Adrenal gland (tissue), 12 donors: ENCODE measurements around the gene TMEM243. TPM values are rescaled to one million over a fixed set of nuclear protein-coding genes. Genes with fewer than 3 reads are reported as not detected.
"Not testable (repeated sequence)": the region's sequence is repeated elsewhere in the genome, so short reads cannot be mapped to it uniquely, and the experiment has no call there.

Experiments
- DNase-seq, 7 donors: peaks; one replicate each; pipeline ENCODE4 v3.0.0-alpha.2; 2019 to 2020
- H3K27ac ChIP-seq, 5 donors: fragments of 200-600 bp; sonication (generic) in 4 of 5; 1 replicate in 3 of 5; 2 replicates in 2 of 5; pipeline versions ENCODE4 v1.5.1 to v1.8.0; 2016 to 2020; ENCODE audit warnings: mild to moderate bottlenecking in 1 of 5
- H3K27me3 ChIP-seq: fragments of 200-600 bp; 2 replicates; pipeline ENCODE4 v1.8.0; 2021
- H3K36me3 ChIP-seq, 2 donors: fragments of 200-600 bp; replicated peaks in 1 of 2; 1 replicate in 1 of 2; 2 replicates in 1 of 2; pipeline versions ENCODE4 v1.5.1 to v1.8.0; 2018 to 2022
- H3K4me1 ChIP-seq, 2 donors: fragments of 200-600 bp; replicated peaks in 1 of 2; 1 replicate in 1 of 2; 2 replicates in 1 of 2; pipeline versions ENCODE4 v1.5.1 to v1.8.0; 2018 to 2021
- H3K4me3 ChIP-seq, 4 donors: fragments of 200-600 bp; sonication (generic) in 3 of 4; one replicate each; pipeline ENCODE4 v1.5.1; 2016 to 2018
- H3K9me3 ChIP-seq, 3 donors: fragments of 200-600 bp; sonication (generic) in 1 of 3; replicated peaks in 1 of 3; 1 replicate in 2 of 3; 2 replicates in 1 of 3; pipeline versions ENCODE4 v1.5.1 to v1.8.0; 2016 to 2021
- POLR2A ChIP-seq, 2 donors: fragments of 450-650 bp; IDR thresholded peaks; one replicate each; pipeline ENCODE4 v1.6.1; 2017; ENCODE audit warnings: antibody characterized with exemption in 2 of 2, mild to moderate bottlenecking in 2 of 2, moderate library complexity in 1 of 2
- WGBS, 4 donors: extraction: QIAGEN DNeasy Blood & Tissue Kit in 2 of 4; methylation state at CpG; one replicate each; pipeline versions ENCODE4 v1.1.5 to v1.1.7; 2013 to 2017; 5-methylcytosine and 5-hydroxymethylcytosine counted together
- intact Hi-C, 2 donors: fragments of 100-400 bp; cut with DNase I; formaldehyde crosslinking; loops; one replicate each; pipeline versions ENCODE4 v1.14.1 to v1.15.0; 2022 to 2023
- polyA plus RNA-seq, 3 donors: library from polyadenylated mRNA; stranded (reverse); fragments of 200-250 nt in 2 of 3; fragments of 350-450 nt in 1 of 3; fragmentation: Illumina TruSeq in 1 of 3; extraction: RNeasy Lipid Tissue Mini Kit (QIAGEN cat#74804) in 1 of 3; gene quantifications; one replicate each; pipeline ENCODE4 v1.2.3, GENCODE V29; 2013 to 2014
- total RNA-seq, 9 donors: library from RNA; depleted of rRNA in 4 of 9; stranded (reverse); fragments of >200 nt in 4 of 9; fragments of 120-200 nt in 1 of 9; fragmentation: NEBNext Ultra II Directional in 1 of 9; extraction: Animal tissue kit (Norgen Biotek cat#: 25700) in 1 of 9; gene quantifications; one replicate each; pipeline versions ENCODE4 v1.1.0 to v1.2.4, GENCODE V29; 2013 to 2023
- TF ChIP-seq, protein P1 (sequence below), 6 experiments: fragments of 450-650 bp in 4 of 6; fragments of 200-600 bp in 2 of 6; sonication (generic) in 1 of 6; IDR thresholded peaks; 1 replicate in 5 of 6; 2 replicates in 1 of 6; pipeline versions ENCODE4 v1.5.1 to v1.8.0; 2016 to 2021; ENCODE audit warnings: antibody characterized with exemption in 6 of 6, mild to moderate bottlenecking in 2 of 6, moderate library complexity in 1 of 6
- donor health status: healthy with polysubstance abuse.
- donor health status: Bipolar disorder and iron deficiency.
- donor health status: DM: yes; HTN: yes; CAD: no.
- donor health status: DM: no; HTN: no; CAD: no.
- donor health status: DM: no; HTN: no; CAD: no.
- donor health status: DM: yes; HTN: yes; CAD: no.

The TMEM243 gene
- total and polyA plus RNA-seq, 12 donors, result 13.7 to 63.4 (median 20.8) TPM

DNA sequence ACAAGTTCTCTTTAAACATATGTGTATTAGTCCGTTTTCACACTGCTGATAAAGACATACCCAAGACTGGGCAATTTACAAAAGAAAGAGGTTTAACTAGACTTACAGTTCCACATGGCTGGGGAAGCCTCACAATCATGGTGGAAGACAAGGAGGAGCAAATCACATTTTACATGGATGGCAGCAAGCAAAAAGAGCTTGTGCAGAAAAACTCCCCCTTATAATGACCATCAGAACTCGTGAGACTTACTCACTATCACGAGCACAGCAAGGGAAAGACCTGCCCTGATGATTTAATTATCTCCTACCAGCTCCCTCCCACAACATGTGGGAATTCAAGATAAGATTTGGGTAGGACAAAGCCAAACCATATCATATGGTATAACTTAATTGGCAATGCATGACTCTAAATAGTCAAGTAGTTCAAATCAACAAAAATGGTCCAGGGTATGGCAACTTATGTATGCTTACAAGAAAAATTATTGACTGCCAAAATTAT lies 34.1 kb upstream of the TMEM243 start:
- Histone ChIP-seq H3K4me3 (no peak overlapping the region), H3K9me3 (no peaks in the 10 kb centered on the region), H3K4me1 (no peaks in the 10 kb centered on the region), H3K27ac (no peak overlapping the region), H3K36me3 (no peaks in the 10 kb centered on the region), H3K27me3 (no peaks in the 10 kb centered on the region)
- 72 to 85% (median 79%) methylated on average over 3 of the region's 3 CpGs for WGBS, 4 donors
- DNase-seq, result no peak
- TF ChIP-seq, protein P1, sequence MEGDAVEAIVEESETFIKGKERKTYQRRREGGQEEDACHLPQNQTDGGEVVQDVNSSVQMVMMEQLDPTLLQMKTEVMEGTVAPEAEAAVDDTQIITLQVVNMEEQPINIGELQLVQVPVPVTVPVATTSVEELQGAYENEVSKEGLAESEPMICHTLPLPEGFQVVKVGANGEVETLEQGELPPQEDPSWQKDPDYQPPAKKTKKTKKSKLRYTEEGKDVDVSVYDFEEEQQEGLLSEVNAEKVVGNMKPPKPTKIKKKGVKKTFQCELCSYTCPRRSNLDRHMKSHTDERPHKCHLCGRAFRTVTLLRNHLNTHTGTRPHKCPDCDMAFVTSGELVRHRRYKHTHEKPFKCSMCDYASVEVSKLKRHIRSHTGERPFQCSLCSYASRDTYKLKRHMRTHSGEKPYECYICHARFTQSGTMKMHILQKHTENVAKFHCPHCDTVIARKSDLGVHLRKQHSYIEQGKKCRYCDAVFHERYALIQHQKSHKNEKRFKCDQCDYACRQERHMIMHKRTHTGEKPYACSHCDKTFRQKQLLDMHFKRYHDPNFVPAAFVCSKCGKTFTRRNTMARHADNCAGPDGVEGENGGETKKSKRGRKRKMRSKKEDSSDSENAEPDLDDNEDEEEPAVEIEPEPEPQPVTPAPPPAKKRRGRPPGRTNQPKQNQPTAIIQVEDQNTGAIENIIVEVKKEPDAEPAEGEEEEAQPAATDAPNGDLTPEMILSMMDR (IDR thresholded peaks at IDR 0.05), result no peak
- no peak for TF ChIP-seq POLR2A (IDR thresholded peaks at IDR 0.05)
- intact Hi-C loops, result no loop called here

DNA sequence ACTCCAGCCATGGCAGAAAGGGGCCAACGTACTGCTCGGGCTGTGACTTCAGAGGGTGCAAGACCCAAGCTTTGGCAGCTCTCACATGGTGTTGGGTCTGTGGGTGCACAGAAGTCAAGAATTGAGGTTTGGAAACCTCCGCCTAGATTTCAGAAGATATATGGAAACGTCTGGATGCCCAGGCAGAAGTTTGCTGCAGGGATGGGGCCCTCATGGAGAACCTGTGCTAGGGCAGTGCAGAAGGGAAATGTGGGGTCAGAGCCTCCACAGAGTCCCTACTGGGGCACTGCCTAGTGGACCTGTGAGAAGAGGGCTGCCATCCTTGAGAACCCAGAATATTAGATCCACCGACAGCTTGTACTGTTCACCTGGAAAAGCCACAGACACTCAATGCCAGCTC lies 26.1 kb upstream of the TMEM243 start:
- H3K4me1 ChIP-seq, H3K4me3 ChIP-seq, H3K9me3 ChIP-seq, H3K27ac ChIP-seq, H3K27me3 ChIP-seq, DNase-seq, intact Hi-C loops, H3K36me3 ChIP-seq: not testable (repeated sequence)
- 81 to 88% (median 85%) methylated on average over 5 of the region's 5 CpGs for WGBS, 4 donors

DNA sequence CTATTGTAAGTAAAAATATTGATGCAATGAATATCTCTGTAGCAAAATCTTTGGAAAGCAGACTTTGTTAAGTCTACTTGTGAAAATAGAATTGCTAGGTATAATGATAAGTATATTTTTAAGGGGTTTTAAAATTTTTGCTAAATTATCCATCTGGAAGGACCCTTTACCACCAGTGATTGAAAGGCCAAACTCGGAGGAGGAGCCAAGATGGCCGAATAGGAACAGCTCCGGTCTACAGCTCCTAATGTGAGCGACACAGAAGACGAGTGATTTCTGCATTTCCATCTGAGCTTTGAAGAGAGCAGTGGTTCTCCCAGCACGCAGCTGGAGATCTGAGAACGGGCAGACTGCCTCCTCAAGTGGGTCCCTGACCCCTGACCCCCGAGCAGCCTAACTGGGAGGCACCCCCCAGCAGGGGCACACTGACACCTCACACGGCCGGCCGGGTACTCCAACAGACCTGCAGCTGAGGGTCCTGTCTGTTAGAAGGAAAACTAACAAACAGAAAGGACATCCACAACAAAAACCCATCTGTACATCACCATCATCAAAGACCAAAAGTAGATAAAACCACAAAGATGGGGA lies 19.0 kb upstream of the TMEM243 start:
- WGBS, 4 donors, result 48 to 67% (median 61%) methylated on average over 6 to 11 of the region's 11 CpGs
- DNase-seq, intact Hi-C loops: not testable (repeated sequence)

DNA sequence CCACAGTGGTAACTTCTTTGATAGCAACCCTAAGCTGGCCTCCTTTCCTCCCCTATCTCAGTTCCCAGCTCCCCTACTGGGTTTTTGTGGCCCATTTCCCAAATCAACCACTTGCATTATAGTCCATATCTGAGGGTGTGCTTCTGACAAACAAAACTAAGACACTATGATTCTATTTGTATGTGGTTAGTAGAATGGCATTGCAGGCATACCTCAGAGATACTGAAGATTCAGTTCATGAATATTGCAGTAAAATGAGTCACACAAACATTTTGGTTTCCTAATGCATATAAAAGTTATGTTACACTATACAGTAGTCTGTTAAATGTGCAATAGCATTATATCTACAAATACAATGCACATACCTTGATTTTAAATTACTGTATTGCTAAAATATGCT lies 15.4 kb upstream of the TMEM243 start:
- Histone ChIP-seq H3K27me3 (peaks cover 5% of the 10 kb centered on the region), H3K9me3 (no peaks in the 10 kb centered on the region), H3K4me3 (no peak overlapping the region), H3K36me3 (no peaks in the 10 kb centered on the region), H3K27ac (no peak overlapping the region), H3K4me1 (no peaks in the 10 kb centered on the region)
- intact Hi-C loops, result loop anchor here in 1 of 2 donors (5.0 kb wide), 1 partner anchor 308 kb away; no protein-coding TSS in a partner anchor
- no peak for TF ChIP-seq POLR2A (IDR thresholded peaks at IDR 0.05)
- TF ChIP-seq, protein P1 (IDR thresholded peaks at IDR 0.05), result no peak
- no peak for DNase-seq

More for the DNA sequence above, 19.0 kb upstream of the TMEM243 start:
- not testable (repeated sequence) for H3K36me3 ChIP-seq, H3K9me3 ChIP-seq, H3K4me3 ChIP-seq, H3K27ac ChIP-seq, H3K4me1 ChIP-seq, H3K27me3 ChIP-seq

- Histone ChIP-seq H3K4me3 (no peak overlapping the region), H3K27ac (no peak overlapping the region), H3K4me1 (no peaks in the 10 kb centered on the region), H3K27me3 (no peaks in the 10 kb centered on the region), H3K9me3 (no peaks in the 10 kb centered on the region), H3K36me3 (no peaks in the 10 kb centered on the region)
- no peak for DNase-seq
- TF ChIP-seq, protein P1 (IDR thresholded peaks at IDR 0.05), result no peak
- no peak for TF ChIP-seq POLR2A (IDR thresholded peaks at IDR 0.05)
- intact Hi-C loops, result loop anchor here in 1 of 2 donors (5.0 kb wide), 1 partner anchor 304 kb away; no protein-coding TSS in a partner anchor
Observed at GRCh38 chr7:87231711-87232110, 12.2 kb upstream of the TMEM243 start.
